ENCODE data around the gene EFS. TPM values are rescaled to one million over a fixed set of nuclear protein-coding genes. Genes with fewer than 3 reads are reported as not detected.

Gene EFS
- total RNA-seq, 1 donor from 2014 or later = 15.2 TPM

- TF ChIP-seq CTCF (conservative IDR thresholded peaks at IDR 0.05; ENCODE audit: low read depth, low read length) = no peak
- no peak for DNase-seq (ENCODE audit: low read depth)
- no peak overlapping the region for H3K4me3 ChIP-seq (ENCODE audit: low read depth, low read length)
Measured at GRCh38 chr14:23408307-23408630, 43.3 kb upstream of the EFS start.

- no peak within 1 kb of the TSS for H3K4me3 ChIP-seq (ENCODE audit: low read depth, low read length)
- no peak for TF ChIP-seq CTCF (conservative IDR thresholded peaks at IDR 0.05; ENCODE audit: low read depth, low read length)
- no peak for DNase-seq (ENCODE audit: low read depth)
Measured at GRCh38 chr14:23407516-23408306, 42.7 kb upstream of the EFS start, which contains the start of gene MYH6. MYH6 (minus strand) TSS chr14:23408273; CDS start chr14:23407223, 1,050 bp downstream.

GRCh38 chr14:23406725-23407355 lies 41.9 kb upstream of the EFS start:
- no peak for DNase-seq (ENCODE audit: low read depth)
- no peak for TF ChIP-seq CTCF (conservative IDR thresholded peaks at IDR 0.05; ENCODE audit: low read depth, low read length)
- no peak overlapping the region for H3K4me3 ChIP-seq (ENCODE audit: low read depth, low read length)

- DNase-seq (ENCODE audit: low read depth) = no peak
- TF ChIP-seq CTCF (conservative IDR thresholded peaks at IDR 0.05; ENCODE audit: low read depth, low read length) = no peak
- no peak overlapping the region for H3K4me3 ChIP-seq (ENCODE audit: low read depth, low read length)
Measured at GRCh38 chr14:23406244-23406643, 41.3 kb upstream of the EFS start.

GRCh38 chr14:23405516-23406025 lies 40.6 kb upstream of the EFS start:
- DNase-seq (ENCODE audit: low read depth) = no peak
- no peak overlapping the region for H3K4me3 ChIP-seq (ENCODE audit: low read depth, low read length)
- TF ChIP-seq CTCF (conservative IDR thresholded peaks at IDR 0.05; ENCODE audit: low read depth, low read length) = no peak

GRCh38 chr14:23405096-23405495 lies 40.1 kb upstream of the EFS start:
- no peak for DNase-seq (ENCODE audit: low read depth)
- H3K4me3 ChIP-seq (ENCODE audit: low read depth, low read length) = no peak overlapping the region
- no peak for TF ChIP-seq CTCF (conservative IDR thresholded peaks at IDR 0.05; ENCODE audit: low read depth, low read length)

Measured in epithelial cell of proximal tubule (primary cell).